Fibroblast of mammary gland (primary cell): ENCODE results near the gene APBA2.

ENCODE experiments used
- DNase-seq: peaks from one replicate; pipeline ENCODE4 v3.0.0-alpha.2; 2010; ENCODE audit warnings: low read depth
- H3K4me3 ChIP-seq: 2 replicates; pipeline ENCODE4 v1.5.1; 2011; ENCODE audit warnings: low read depth, mild to moderate bottlenecking, low read length, moderate library complexity; ENCODE audit not compliant: control insufficient read depth
- CTCF ChIP-seq: conservative IDR thresholded peaks from 2 replicates; pipeline ENCODE4 v1.5.1; 2011; ENCODE audit warnings: low read depth, low read length, inconsistent platforms; ENCODE audit not compliant: control insufficient read depth, insufficient read depth

Gene APBA2

GRCh38 chr15:29140475-29141307 lies 254.9 kb downstream of the APBA2 start:
- no peak overlapping the region for H3K4me3 ChIP-seq
- no peak for TF ChIP-seq CTCF
- DNase-seq, result no peak

- no peak overlapping the region for H3K4me3 ChIP-seq
- no peak for TF ChIP-seq CTCF
- no peak for DNase-seq
Measured at GRCh38 chr15:29141308-29142128, 255.7 kb downstream of the APBA2 start.

DNA sequence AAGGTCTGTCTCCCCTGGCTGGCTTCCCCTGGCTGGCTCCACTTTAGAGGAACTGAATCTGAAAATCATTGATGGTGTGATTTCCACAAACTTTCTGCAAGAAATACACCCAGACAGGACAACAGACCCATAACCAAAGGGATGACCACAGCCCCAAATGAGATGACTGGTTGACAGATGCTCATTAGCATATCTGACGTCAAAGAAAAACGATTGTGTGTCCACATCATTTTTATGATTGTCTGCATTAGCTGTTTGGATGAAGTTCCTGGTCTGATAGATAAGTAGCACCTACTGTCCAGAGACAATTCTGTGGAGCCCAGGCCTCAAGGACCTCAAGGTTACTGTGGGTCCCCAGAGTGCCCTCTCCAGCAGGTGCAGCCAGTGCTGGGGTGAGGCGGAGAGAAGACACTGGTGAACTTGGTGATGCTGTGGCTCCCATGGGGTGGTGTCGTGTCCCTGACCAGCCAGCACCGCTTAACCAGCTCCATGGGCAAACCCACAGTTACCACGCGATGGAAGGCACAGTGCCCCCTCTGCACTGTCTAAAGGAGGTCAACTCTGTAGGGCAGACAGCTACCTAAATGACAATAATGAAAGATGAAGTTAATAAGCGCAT lies 256.5 kb downstream of the APBA2 start:
- H3K4me3 ChIP-seq, result no peak overlapping the region
- TF ChIP-seq CTCF, result no peak
- no peak for DNase-seq

DNA sequence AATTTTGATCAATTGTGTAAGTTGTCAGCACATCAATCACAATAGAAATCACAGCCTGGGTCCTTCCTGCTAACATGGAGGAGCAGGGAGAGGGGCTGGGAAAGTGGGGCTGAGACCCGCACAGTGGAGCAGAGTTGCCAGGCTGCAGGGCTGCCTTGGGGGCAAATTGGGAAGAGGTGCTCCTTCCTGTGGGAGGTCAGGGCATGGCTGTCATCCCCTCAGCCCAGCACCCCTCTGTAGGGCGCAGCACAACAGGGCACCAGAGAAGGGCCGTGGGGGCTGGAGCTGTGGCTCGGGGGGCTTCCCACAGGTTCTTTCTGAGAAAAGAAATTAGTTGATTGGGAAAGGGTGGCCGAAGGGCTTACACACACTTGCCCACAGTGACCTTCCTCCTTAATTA lies 257.5 kb downstream of the APBA2 start:
- no peak for DNase-seq
- TF ChIP-seq CTCF, result no peak
- no peak overlapping the region for H3K4me3 ChIP-seq

- H3K4me3 ChIP-seq, result no peak overlapping the region
- peak; percentile 75 for DNase-seq
- TF ChIP-seq CTCF, result no peak
Measured at GRCh38 chr15:29143909-29144635, 258.3 kb downstream of the APBA2 start.

DNA sequence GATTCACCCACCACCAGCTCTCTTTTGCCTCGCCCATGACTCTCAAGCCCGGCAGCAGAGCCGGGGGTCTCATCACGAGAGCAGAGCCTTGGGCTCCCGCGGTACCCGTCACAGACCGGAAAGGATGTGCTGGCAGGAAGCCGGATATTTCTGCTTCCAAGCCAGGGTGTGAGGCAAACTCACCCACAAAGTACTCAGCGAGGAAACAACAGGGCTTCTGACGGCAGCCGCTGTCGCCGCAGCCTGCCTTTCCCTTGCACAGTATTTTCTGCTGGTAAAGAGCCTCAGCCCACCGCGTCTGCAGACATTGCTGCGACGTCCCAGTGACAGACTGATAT lies 263.9 kb downstream of the APBA2 start:
- no peak for DNase-seq
- no peak for TF ChIP-seq CTCF
- no peak overlapping the region for H3K4me3 ChIP-seq
